COLO829 (cell line): ENCODE measurements around the gene EIF4G3.
"Not testable (repeated sequence)": the region's sequence is repeated elsewhere in the genome, so short reads cannot be mapped to it uniquely, and the experiment has no call there.

Experiments used
- DNase-seq: peaks from one replicate; pipeline ENCODE4 v3.0.0; 2012; ENCODE audit warnings: low spot score

Gene EIF4G3

DNA sequence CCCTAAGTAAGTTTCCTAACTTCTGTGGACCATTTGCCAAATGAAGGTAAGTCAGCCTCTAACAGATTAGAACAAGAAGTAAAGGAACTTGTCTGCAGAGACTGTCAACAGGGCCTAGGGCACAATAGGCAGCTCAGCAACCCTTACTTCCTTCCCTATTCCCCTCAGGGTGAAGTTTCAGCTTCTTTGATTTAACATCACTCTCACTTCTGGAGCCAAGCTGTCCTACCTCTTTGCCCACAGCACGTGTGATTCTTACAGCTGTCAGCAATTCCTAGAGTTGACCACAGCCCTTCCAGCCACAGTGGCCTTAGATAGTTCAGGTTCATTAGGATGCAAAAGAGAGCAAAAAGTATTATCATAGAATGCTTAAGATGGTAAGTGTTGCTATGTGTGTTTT, 7.6 kb upstream of the EIF4G3 start:
- no peak for DNase-seq

GRCh38 chr1:21182181-21182731, 5.6 kb upstream of the EIF4G3 start:
- no peak for DNase-seq

- not testable (repeated sequence) for DNase-seq
Measured at GRCh38 chr1:21178271-21178670, 1.6 kb upstream of the EIF4G3 start.

DNA sequence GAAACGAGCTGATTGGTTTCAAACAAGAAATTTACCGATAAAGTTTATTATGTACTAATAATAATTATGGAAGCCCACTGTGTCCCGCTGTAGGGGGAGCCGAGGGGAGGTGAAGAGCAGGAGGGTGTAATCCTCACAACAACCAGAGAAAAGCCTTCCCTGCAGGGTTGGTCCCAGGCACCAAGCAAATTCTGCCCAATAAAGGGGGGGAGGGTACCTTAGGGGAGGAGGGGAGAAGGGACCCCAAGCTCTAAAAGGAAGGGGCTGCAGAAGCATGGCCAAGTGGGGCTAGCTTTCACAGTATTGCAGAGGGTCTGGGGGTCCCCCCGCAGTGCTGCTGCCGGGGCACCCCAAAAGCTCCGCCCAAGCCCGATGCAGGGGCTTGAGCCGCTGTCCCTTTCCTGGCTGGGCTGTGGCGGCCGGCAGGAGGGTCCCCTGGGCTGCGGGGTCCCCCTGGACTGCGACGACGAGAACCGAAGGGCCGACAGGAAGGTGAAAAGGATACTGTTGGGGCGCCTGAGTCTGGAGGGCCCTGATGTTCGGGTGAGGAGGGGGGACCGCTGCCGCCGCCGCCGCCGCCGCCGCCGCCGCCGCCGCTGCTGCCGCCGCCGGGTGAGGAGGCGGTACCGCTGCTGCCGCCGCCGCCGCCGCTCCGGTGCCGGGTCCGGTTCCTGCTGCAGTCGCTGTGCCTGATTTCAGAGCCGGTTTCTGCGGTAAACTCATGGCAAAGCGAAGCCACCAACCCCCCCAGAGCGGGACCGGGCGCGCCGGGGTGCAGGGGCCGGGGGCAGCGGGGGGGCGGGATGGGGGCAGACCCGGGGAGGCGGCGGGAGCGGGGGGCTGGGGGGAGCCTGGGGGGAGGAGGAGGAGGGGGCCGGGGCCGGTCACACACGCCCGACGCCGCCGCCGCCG, 771 bp downstream of the EIF4G3 start:
- no peak for DNase-seq

DNA sequence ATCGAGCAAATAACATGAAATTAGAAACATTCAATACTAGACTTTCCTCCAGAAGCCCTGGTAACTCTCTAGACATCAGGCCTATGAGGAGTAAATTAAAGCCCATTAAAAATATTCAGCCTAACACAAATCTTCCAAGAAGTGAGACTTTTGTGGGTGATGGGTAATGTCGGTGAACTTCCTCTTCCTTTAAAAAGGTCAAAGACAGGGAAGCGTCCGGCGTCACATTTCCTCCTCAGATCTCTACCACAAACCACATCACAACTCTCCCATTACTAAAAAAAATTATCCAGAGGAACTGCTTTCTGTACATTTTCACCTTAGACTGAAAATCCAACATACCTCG, 1.4 kb downstream of the EIF4G3 start:
- DNase-seq: no peak

GRCh38 chr1:21174654-21175323, 1.9 kb downstream of the EIF4G3 start:
- DNase-seq: no peak

DNA sequence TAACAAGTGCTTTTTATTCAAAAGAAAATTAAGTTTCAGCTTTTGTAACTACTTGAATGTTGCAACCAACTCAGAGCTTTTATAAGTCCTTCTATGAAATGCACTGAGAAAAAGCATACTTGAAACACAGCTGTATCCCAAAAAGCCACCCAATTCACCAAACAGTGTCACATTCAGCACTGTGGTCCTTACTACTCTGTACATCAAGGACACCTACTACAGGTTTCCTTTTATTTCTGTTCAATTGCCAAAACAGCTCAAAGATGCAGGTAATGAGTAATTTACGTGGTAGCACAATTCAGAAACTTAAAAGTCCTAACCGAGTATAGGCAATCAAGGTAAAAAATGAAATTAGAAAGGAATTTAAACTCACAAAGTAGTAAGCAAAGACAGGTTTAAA, 2.5 kb downstream of the EIF4G3 start:
- no peak for DNase-seq

GRCh38 chr1:21173096-21173495, 3.6 kb downstream of the EIF4G3 start:
- DNase-seq: not testable (repeated sequence)

DNA sequence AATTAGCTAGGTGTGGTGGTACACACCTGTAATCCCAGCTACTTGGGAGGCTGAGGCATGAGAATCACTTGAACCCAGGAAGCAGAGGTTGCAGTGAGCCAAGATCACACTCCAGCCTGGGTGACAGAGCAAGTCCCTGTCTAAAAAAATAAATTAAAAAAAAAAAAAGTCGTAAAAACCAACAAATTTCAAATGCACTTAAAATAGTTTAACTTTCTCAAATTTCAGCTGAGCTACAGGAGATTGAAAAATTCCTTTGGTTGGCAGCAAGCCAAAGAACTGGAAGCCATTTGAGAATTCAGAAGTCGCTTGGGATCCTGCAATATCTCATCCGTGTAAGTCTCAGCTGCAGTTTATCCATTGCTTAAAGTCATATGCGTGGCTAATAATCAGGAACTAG, 5.9 kb downstream of the EIF4G3 start:
- DNase-seq: not testable (repeated sequence)

GRCh38 chr1:21168444-21168843, 8.3 kb downstream of the EIF4G3 start:
- no peak for DNase-seq

GRCh38 chr1:21165646-21166045, 11.1 kb downstream of the EIF4G3 start:
- DNase-seq: no peak

- DNase-seq: no peak
Measured at GRCh38 chr1:21165076-21165475, 11.6 kb downstream of the EIF4G3 start.

- DNase-seq: no peak
Measured at GRCh38 chr1:21164266-21164665, 12.4 kb downstream of the EIF4G3 start.

- no peak for DNase-seq
Measured at GRCh38 chr1:21162740-21163464, 13.8 kb downstream of the EIF4G3 start.

DNA sequence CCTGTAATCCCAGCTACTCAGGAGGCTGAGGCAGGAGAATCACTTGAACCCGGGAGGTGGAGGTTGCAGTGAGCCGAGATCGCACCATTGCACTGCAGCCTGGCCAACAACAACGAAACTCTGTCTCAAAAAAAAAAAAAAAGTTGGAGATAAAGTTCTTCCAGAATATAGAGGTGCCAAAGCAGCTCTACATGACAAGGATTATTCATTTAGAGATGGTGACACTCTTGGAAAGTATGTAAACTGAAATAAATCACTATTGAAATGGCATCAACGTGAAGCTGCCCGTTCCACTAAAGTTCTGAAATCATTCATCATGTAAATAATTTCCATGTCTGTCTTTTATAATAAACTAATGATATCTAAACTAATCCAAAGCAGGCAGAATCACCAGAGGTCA, 14.9 kb downstream of the EIF4G3 start:
- DNase-seq: no peak

DNA sequence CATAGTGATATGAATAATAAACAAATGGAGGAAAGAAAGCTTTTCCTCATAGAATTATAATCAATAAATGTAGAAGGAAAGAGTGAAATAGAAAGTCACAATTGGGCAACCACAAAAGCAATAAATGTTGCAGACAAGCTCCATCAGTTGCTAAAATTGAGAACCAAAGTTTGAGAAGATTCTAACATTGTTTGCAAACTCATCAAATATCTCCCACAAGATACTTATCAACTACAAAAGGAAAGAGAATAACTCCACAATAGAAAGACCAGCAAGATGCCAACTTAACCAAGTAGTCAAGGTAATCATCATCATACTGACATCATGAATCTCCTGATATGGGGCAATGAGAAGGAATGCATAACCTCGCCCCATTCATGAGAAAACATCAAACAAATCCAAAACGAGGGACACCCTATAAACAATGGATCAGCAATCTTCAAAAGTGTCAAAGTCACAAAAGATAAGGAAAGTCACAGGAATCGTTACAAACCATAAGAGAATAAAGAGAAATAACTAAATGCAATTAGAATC, 16.4 kb downstream of the EIF4G3 start:
- no peak for DNase-seq

DNA sequence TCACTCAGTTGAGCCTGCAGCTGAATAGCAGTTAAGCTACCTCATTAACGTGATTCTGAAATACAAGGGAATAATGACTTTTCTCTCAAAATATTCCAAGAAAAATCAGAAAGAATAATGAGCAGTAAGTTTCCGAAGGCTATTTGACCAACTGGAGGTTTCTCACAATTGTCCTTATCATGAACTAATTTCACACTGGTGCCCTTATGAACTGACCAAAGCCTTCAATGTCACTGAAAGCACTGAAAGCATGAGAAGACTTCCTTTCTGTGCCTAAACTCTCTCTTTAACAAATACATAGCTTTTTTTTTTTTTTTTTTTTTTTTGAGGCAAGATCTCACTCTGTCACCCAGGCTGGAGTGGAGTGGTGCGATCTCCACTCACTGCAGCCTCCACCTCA, 18.8 kb downstream of the EIF4G3 start:
- DNase-seq: no peak

- DNase-seq: no peak
Measured at GRCh38 chr1:21157054-21157453, 19.6 kb downstream of the EIF4G3 start.

- no peak for DNase-seq
Measured at GRCh38 chr1:21156019-21156418, 20.7 kb downstream of the EIF4G3 start.

- DNase-seq: no peak
Measured at GRCh38 chr1:21154717-21155116, 22.0 kb downstream of the EIF4G3 start.

- no peak for DNase-seq
Measured at GRCh38 chr1:21153388-21153787, 23.3 kb downstream of the EIF4G3 start.

DNA sequence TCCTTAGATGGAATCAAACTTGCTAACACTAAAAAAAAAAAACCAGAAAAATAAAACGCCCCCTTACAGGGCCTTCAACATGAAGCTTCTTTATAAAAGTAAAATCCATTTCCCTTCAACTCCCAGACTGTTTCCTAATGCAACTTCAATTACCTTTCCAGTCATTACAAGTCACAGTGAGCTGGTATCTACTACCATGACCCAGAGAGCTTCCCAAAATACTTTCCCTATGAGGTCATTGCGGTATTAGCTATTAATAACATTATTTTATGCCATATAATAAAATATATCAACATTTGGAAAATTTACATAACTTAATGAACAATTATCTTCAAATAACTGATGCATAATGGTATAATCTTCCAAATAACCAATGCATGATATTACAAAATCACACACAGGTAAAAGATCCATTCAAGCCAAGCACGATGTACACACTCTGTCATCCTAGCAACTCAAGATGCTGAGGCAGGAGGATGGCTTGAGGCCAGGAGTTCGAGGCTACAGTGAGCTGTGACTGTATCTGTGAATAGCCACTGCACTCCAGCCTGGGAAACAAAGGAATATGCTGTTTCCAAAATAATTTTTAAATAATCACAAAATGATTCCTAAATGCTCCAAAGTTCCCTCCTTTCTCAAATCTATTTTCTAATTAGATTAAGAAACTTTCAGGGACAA, 24.1 kb downstream of the EIF4G3 start:
- DNase-seq: no peak
